ENCODE results near the gene LIN54.
A peak's percentile ranks its signal among the peaks of the same experiment; 100 is the strongest.
"Not testable (repeated sequence)": the region's sequence is repeated elsewhere in the genome, so short reads cannot be mapped to it uniquely, and the experiment has no call there.

Gene LIN54

DNA sequence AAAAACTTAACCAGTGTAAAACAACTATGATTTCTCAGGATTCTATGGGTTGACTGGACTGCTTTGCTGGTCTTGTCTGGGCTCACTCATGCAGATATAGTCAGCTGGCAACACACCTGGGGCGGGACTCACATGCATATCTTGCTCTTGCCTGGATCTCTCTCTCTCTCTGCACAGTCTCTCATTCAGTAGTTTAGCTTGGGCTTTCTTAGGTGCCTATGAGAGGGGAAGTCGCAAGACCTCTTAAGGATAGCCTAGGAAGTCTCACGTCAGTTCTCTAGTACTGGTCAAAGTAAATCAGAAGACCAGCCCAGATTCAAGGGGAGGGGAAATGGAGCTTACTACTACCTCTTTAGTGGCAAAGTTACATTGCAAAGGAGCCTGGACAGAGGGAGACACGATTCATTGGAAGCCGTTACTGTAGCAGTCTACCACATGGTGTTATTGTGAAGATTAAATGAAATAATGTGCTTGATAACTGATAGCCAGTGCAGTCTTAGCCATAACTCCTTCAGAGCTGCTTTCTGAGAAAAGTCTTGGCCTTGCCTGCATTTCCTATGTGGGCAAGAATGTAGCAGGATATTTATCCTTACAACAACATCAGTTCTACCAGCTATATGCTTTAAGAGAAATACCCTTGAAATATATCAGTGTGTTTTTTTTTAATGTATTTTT lies 26.5 kb upstream of the LIN54 start:
- TF ChIP-seq, protein P1, sequence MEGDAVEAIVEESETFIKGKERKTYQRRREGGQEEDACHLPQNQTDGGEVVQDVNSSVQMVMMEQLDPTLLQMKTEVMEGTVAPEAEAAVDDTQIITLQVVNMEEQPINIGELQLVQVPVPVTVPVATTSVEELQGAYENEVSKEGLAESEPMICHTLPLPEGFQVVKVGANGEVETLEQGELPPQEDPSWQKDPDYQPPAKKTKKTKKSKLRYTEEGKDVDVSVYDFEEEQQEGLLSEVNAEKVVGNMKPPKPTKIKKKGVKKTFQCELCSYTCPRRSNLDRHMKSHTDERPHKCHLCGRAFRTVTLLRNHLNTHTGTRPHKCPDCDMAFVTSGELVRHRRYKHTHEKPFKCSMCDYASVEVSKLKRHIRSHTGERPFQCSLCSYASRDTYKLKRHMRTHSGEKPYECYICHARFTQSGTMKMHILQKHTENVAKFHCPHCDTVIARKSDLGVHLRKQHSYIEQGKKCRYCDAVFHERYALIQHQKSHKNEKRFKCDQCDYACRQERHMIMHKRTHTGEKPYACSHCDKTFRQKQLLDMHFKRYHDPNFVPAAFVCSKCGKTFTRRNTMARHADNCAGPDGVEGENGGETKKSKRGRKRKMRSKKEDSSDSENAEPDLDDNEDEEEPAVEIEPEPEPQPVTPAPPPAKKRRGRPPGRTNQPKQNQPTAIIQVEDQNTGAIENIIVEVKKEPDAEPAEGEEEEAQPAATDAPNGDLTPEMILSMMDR (conservative IDR thresholded peaks at IDR 0.05; ENCODE audit: control insufficient read depth, insufficient read depth, low read depth, low read length): no peak
- DNase-seq (ENCODE audit: low read depth): no peak
- no peak overlapping the region for H3K4me3 ChIP-seq (ENCODE audit: control insufficient read depth, low read depth, low read length)

DNA sequence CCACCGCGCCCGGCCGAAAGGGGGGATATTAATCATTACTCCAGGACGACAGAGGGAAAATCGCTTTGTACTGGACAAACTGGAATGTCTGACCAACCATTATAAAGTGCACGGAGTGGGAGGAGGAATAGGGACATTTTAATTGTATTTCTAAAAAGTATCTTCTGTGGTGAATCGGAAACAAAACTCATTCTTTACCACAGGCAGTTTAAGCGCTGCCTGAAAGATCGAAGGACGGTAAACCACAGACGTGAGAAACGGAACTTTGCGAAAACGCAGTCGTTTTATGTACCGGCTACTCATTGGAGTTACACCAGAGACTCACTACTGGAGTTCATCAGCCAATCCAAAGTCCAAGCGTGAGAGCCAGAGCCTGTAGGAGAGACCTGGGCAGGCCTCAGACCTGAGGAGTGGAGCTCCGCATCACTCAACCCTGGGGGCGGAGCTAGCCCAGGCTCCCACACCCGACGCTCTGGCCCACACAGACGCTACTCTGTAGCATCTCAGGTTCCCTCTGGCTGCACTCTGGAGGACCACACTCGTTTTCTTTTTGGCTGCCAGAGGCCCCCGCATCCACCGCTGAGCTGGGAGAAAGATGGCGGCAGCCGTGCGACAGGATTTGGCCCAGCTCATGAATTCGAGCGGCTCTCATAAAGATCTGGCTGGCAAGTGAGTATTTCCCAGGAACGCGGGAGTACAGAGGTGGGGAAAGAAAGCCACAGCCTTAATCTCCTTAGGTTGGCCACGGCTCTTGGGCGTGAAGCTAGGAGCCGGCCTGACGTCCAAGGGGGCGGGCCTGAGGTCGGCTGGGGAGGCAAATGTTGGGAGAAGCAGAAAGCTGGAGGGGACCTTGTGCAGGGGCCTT lies 24.2 kb upstream of the LIN54 start, which contains the start of gene COPS4:
Gene COPS4, plus strand, starts transcription at position 554 of the 865 bp plus-strand sequence. Its CDS starts 42 bp downstream, at position 596.
- peak within 1 kb of the TSS; percentile 96 for H3K4me3 ChIP-seq (ENCODE audit: control insufficient read depth, low read depth, low read length)
- TF ChIP-seq, protein P1 (conservative IDR thresholded peaks at IDR 0.05; ENCODE audit: control insufficient read depth, insufficient read depth, low read depth, low read length): peak; percentile 45
- peak; percentile 100 for DNase-seq (ENCODE audit: low read depth)

DNA sequence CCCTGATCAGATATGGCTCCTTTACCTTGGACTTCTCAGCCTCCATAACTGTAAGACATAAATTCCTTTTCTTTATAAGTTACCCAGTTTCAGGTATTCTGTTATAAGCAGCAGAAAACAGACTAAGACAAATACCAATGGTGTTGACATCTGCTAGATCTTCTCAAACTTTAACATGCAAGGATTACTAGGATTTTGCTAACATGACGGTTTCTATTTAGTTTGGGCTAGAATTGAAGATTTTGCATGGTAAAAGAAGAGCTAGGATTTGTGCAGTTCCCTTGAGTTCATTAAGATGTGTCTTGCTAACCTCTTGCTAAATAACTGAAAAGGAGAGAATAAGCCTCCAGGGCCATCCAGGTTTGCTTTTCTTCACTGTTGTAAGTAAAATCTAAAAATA lies 19.1 kb upstream of the LIN54 start:
- no peak for DNase-seq (ENCODE audit: low read depth)
- no peak overlapping the region for H3K4me3 ChIP-seq (ENCODE audit: control insufficient read depth, low read depth, low read length)
- TF ChIP-seq, protein P1 (conservative IDR thresholded peaks at IDR 0.05; ENCODE audit: control insufficient read depth, insufficient read depth, low read depth, low read length): no peak

DNA sequence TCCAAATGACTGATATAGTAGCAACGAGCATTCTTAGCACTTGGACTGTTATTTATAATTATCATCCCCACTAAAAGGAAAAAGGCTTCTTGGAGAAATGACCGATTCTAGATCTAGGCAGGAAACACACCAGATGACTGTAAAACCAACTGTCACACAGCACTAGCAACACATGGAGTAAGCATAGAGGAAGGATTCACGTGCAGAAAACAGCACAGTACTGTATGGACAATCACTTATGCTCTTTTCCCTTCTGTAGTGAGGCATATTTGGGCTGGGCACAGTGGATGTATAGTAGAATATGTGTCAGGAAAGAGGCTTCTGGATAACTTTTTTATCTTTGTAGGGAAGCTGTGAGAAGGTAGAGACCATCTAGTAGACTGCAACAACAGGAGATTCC lies 18.4 kb upstream of the LIN54 start:
- TF ChIP-seq, protein P1 (conservative IDR thresholded peaks at IDR 0.05; ENCODE audit: control insufficient read depth, insufficient read depth, low read depth, low read length): no peak
- H3K4me3 ChIP-seq (ENCODE audit: control insufficient read depth, low read depth, low read length): no peak overlapping the region
- DNase-seq (ENCODE audit: low read depth): no peak

DNA sequence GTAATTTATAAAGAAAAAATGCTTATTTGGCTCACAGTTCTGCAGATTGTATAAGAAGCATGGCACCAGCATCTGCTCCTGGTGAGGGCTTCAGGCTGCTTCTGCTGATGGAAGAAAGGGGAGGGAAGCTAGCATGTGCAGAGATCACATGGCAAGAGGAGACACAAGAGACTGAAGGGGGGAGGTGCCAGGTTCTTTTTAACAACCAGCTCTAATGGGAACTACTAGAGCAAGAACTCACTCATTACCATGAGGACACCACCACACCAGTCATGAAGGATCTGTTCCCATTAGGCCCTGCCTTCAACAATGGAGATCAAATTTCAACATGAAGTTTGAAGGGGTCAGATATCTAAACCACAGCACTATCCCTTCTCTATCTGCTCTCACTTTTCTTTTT lies 14.9 kb upstream of the LIN54 start:
- H3K4me3 ChIP-seq (ENCODE audit: control insufficient read depth, low read depth, low read length): no peak overlapping the region
- DNase-seq (ENCODE audit: low read depth): no peak
- TF ChIP-seq, protein P1 (conservative IDR thresholded peaks at IDR 0.05; ENCODE audit: control insufficient read depth, insufficient read depth, low read depth, low read length): no peak

DNA sequence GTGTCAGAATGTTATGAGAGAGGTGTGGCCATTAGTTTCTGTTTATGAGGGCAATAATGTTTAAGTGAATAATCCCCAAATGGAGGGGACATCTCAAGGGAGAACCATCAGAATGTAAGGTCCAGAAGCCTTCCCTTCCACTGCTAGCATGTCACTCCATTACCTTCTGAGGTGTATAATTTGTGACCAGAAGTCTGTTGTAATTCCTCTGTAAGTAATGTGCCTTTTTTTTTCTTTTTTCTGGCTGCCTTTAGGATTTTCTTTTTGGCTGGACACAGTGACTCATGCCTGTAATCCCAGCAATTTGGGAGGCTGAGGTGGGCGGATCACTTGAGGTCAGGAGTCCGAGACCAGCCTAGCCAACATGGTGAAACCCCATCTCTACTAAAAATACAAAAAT lies 13.6 kb upstream of the LIN54 start:
- DNase-seq (ENCODE audit: low read depth): no peak
- TF ChIP-seq, protein P1 (conservative IDR thresholded peaks at IDR 0.05; ENCODE audit: control insufficient read depth, insufficient read depth, low read depth, low read length): no peak
- no peak overlapping the region for H3K4me3 ChIP-seq (ENCODE audit: control insufficient read depth, low read depth, low read length)

DNA sequence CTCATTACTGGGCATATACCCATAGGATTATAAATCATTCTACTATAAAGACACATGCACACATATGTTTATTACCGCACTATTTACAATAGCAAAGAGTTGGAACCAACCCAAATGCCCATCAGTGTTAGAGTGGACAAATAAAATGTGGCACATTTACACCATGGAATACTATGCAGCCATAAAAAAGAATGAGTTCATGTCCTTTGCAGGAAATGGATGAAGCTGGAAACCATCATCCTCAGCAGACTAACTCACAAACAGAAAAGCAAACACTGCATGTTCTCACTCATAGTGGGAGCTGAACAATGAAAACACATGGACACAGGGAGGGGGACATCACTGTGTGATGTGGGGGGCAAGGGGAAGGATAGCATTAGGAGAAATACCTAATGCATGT lies 13.0 kb upstream of the LIN54 start:
- H3K4me3 ChIP-seq (ENCODE audit: control insufficient read depth, low read depth, low read length); DNase-seq (ENCODE audit: low read depth): not testable (repeated sequence)

Data from fibroblast of mammary gland (primary cell).